ENCODE measurements around the gene KCNB1. TPM values are rescaled to one million over a fixed set of nuclear protein-coding genes. Genes with fewer than 3 reads are reported as not detected.

Gene KCNB1
- total RNA-seq, 1 donor from 2014 or later, result not detected

DNA sequence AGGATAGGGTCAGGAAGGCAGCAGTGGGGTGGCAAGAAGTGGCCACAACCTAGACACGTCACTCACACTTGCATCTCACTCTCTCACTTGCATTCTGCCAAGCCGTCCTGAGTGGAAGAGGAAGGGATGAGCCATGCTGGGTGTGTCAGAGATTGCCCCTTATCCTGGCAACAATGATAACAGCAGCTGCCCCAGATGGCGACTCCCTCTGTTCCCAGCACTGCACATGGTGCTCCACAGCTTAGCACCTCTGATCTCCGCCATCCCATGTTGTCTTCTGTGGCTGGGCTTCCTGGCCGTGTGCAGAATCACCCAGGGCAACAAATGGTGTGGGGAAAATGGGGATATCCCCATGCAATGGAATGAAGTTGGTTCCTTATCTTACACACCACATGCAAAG is 11.1 kb downstream of the KCNB1 start:
- DNase-seq (ENCODE audit: low read depth in 2 of 2), result no peak

GRCh38 chr20:49470922-49471321 is 11.5 kb downstream of the KCNB1 start:
- no peak for DNase-seq (ENCODE audit: low read depth in 2 of 2)

DNA sequence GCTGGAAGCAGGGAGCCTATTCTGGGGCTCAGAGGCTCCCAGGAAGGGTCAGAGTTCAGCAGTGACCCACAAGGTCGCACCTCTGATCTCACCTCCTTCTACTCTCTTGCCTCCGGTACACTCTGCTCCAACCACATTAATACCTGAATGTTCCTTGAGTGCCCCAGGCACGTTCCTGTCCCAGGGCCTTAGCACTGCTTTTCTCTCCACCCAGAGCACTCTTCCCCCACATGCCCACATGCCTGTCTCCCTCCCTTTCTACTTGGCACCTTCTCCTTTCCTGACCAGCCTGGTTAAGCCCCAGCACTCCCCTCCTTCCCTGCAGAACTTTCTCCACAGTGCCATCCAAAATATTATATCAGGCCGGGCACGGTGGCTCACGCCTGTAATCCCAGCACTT is 13.4 kb downstream of the KCNB1 start:
- no peak for DNase-seq (ENCODE audit: low read depth in 2 of 2)

- DNase-seq (ENCODE audit: low read depth in 2 of 2), result no peak
Observed at GRCh38 chr20:49468412-49468811, 14.1 kb downstream of the KCNB1 start.

GRCh38 chr20:49466114-49466912 is 16.2 kb downstream of the KCNB1 start:
- no peak for DNase-seq (ENCODE audit: low read depth in 2 of 2)

DNA sequence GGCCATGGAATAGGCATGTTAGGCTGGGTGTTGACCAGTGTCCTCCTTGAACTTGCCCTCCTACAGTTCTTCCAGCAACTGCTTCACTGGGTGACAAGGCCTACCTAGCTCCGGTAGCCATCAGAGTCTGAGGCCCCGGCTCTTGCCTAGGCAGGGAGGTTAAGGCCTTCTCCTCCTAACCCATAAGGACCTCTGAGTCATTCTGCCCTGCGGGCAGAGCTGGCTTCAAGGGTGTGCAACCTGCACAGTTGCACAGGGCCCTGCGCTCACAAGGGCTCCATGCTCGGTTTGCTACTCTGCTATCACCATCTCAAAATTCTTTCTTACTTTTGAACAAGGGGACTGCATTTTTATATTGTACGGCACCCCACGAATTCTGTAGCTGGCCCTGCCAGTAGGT is 17.9 kb downstream of the KCNB1 start:
- no peak for DNase-seq (ENCODE audit: low read depth in 2 of 2)

- DNase-seq (ENCODE audit: low read depth in 2 of 2), result no peak
Observed at GRCh38 chr20:49462626-49463025, 19.8 kb downstream of the KCNB1 start.

- no peak for DNase-seq (ENCODE audit: low read depth in 2 of 2)
Observed at GRCh38 chr20:49461894-49462620, 20.4 kb downstream of the KCNB1 start.

GRCh38 chr20:49460916-49461315 is 21.6 kb downstream of the KCNB1 start:
- DNase-seq (ENCODE audit: low read depth in 2 of 2), result no peak

DNA sequence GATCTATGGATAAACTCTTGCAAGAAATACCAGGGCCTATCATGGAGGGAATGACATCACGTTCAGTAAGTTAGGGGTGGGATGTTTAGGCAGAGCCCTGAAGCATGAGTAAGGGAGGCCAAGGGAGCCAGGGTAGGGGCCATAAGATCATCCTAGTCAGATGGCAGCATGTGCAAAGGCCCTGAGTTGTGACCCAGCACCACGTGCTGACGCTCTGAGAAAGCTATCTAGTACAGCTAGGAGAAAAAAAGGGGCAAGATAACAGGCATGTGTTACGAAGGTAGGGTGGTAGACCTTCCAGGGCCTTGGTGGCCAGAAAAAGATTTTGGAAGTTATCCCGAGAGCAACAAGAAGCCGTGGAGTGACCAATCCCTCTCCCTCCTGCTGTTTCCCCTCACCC is 22.3 kb downstream of the KCNB1 start:
- no peak for DNase-seq (ENCODE audit: low read depth in 2 of 2)

DNA sequence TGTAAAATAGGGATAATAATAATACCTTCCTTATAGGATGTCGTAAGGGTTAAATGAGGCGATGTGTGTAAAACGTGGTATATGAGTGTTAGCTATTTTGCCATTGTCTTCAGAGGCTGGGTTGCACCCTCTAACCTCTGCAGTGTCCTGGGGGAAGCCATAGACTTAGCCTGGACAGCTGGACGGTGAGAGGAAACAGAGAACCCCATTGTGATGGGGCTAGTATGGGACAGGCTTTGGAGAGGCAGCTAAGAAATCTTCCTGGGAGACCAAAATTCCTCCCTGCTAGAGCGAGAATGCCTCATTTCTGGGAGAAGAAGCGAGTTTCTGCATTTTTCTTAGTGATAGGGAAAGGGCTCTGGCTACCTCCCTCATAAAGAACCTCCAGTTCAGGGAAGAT is 22.8 kb downstream of the KCNB1 start:
- no peak for DNase-seq (ENCODE audit: low read depth in 2 of 2)

DNA sequence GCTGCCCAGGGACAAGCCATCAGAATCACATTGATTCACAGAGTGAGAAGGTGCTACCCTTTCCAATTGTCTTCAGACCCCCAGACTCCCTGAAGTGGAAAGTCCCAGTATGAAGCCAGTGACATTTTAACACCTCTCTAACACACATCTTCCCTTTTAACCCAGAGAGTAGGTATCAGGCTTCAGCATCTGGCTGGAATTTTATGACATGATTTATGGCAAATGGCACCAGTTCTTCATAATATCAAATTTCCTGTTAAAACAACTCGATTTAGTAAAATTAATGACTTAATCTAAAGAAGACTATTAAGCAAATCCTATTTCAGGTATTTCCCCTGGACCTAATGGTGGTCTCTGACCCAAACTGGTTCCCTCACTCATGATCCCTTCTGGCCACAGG is 25.0 kb downstream of the KCNB1 start:
- no peak for DNase-seq (ENCODE audit: low read depth in 2 of 2)

DNA sequence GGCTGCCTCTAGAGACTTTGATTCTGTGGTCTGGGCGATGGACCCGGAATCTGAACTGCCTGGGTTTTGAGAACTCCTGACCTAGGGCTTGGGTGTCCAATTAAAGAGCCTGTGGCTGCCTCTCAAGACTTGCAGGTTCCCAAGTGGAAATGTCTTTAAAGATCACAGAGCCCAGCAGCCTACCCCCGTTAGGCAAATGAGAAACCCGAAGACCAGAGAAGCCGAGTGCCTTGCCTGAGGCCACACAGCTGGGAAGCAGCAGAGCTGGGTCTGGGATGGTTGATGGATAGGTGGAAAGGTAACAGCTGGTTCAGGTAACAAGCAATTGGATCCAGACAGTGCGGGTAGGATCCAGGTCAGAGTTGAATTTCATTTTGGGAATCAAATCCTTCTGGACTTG is 25.8 kb downstream of the KCNB1 start:
- no peak for DNase-seq (ENCODE audit: low read depth in 2 of 2)

GRCh38 chr20:49455691-49456090 is 26.8 kb downstream of the KCNB1 start:
- DNase-seq (ENCODE audit: low read depth in 2 of 2), result no peak

GRCh38 chr20:49452011-49452482 is 30.4 kb downstream of the KCNB1 start:
- peak; percentile 43 to 60 for DNase-seq (ENCODE audit: low read depth in 2 of 2)

DNA sequence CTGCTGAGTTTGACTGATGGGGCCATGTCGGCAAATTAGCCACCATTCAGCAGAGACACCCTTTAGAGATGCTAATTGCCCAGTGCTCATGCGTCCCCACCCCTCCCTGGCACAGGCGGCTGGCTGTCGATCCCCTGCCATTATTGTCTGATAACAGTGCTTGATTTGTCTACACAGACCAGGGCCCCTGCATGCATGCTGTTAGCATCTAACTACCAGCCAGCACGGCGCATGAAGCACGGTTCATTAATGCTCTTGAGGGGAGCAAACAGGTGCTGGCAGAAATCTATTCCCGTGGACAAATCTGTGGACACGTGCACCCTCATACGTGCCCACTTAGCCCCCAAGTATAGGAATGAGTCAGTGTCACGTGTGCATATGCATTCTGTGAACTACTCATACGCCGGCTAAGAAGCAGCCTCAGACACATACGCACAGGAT is 32.2 kb downstream of the KCNB1 start:
- no peak for DNase-seq (ENCODE audit: low read depth in 2 of 2)

- DNase-seq (ENCODE audit: low read depth in 2 of 2), result no peak
Observed at GRCh38 chr20:49448917-49449316, 33.6 kb downstream of the KCNB1 start.

- DNase-seq (ENCODE audit: low read depth in 2 of 2), result no peak
Observed at GRCh38 chr20:49447946-49448809, 34.3 kb downstream of the KCNB1 start.

DNA sequence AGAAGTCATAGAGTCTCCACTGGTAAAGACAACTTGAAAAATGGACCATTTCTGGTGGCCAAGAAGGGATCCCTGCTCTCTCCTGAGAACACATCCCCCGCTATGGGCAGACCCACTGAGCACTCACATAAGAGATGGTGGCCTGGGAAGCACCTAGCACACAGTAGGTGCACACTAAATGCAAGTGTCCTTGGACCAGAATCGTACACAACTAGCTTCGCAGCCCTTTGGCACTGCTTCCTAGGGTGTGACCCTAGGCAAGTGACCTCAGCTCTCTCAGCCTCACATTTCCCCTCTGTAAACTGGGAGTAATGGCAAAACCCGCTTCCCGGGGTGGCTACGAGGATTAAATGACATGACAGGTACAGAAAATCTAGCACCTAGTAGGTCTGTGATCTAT is 35.1 kb downstream of the KCNB1 start:
- DNase-seq (ENCODE audit: low read depth in 2 of 2), result no peak

DNA sequence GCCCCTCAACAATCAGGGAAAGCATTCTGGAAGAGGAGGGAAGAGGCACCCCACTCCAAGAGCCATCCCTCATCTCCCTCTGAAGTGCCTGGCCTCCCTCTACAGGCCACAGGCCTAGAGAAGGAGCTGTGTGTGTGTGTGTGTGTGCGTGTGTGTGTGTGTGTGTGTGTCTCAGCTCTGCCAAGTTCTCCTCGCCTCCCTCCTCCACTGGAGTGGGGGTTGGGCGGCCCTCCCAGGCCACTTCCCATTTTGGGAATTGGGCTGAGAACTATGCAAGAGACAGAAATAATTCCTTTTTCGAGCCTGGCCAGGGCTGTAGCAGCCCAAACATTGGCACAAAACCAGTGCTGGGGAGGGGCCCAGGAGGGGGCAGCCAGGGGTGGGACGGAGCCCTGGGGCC is 35.7 kb downstream of the KCNB1 start:
- DNase-seq (ENCODE audit: low read depth in 2 of 2), result no peak

DNA sequence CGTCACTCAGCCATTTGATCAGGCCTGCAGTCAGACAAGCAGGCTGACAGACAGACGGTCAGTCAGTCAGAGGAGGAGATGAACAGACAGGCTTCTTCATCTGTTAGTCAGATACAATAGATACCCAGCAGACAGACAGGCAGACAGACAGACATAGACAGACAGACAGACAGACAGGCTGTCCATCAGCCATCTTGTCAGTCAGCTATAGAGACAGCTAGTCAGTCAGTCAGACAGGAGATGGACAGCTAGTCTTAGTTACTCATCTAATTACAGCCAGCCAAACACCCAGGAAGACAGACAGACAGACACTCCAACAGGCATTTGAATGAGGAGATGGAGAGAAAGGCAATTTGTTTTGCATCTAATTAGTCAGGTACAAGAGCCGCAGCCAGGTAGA is 36.4 kb downstream of the KCNB1 start:
- no peak for DNase-seq (ENCODE audit: low read depth in 2 of 2)

GRCh38 chr20:49445176-49445575 is 37.3 kb downstream of the KCNB1 start:
- peak in 1 of 2 donors; percentile 33 for DNase-seq (ENCODE audit: low read depth in 2 of 2)

Data from dermis microvascular lymphatic vessel endothelial cell (primary cell).